IMR-90 (cell line): Measurements from ENCODE around the gene RASGRF1. TPM values are rescaled to one million over a fixed set of nuclear protein-coding genes. Genes with fewer than 3 reads are reported as not detected.

Source experiments
- ATAC-seq: fragments of 200-7000 bp; cut with Tn5 transposase; 2 replicates; pipeline ENCODE4 v1.9.1; 2020; ENCODE audit warnings: low read depth, mild to moderate bottlenecking, moderate library complexity
- BruUV-seq: library from RNA; stranded (reverse); fragments of 400-500 nt; replicated peaks from 2 replicates; lab custom pipeline; 2021; lab: Mats Ljungman, UMichigan
- CTCF ChIA-PET: fragments of 300-600 bp; formaldehyde crosslinking; extraction: SDS; loops from one replicate; lab custom pipeline; 2021; ENCODE audit warnings: antibody characterized with exemption; lab: Yijun Ruan, JAX
- POLR2A ChIA-PET: fragments of 300-600 bp; sonication (Branson Sonifier 250); formaldehyde crosslinking; loops from one replicate; lab custom pipeline; 2022; ENCODE audit warnings: antibody characterized with exemption; ENCODE audit not compliant: unreplicated experiment; lab: Charles Lee
- DNase-seq: peaks from one replicate; pipeline ENCODE4 v3.0.0; 2013
- H2AFZ ChIP-seq: replicated peaks from 2 replicates; pipeline ENCODE3; 2013; ENCODE audit warnings: low read length, mild to moderate bottlenecking; ENCODE audit not compliant: poor library complexity
- H2AK5ac ChIP-seq: 2 replicates; pipeline ENCODE4 v1.6.1; 2013; ENCODE audit warnings: low read depth, low read length, inconsistent platforms
- H2AK9ac ChIP-seq: replicated peaks from 2 replicates; pipeline ENCODE3; 2013; ENCODE audit warnings: mild to moderate bottlenecking, low read depth, low read length, moderate library complexity; ENCODE audit not compliant: poor library complexity
- H2BK120ac ChIP-seq: 2 replicates; pipeline ENCODE4 v1.6.1; 2013; ENCODE audit warnings: low read depth, low read length, inconsistent platforms
- H2BK15ac ChIP-seq: 3 replicates; pipeline ENCODE4 v1.6.1; 2013; ENCODE audit warnings: low read depth, low read length, inconsistent platforms
- H2BK20ac ChIP-seq: 2 replicates; pipeline ENCODE4 v1.6.1; 2013; ENCODE audit warnings: low read depth, mild to moderate bottlenecking, inconsistent platforms, low read length, moderate library complexity
- H2BK5ac ChIP-seq: 2 replicates; pipeline ENCODE4 v1.6.1; 2013; ENCODE audit warnings: mild to moderate bottlenecking, low read depth, low read length, inconsistent platforms; ENCODE audit not compliant: poor library complexity, severe bottlenecking
- H3K14ac ChIP-seq: replicated peaks from 2 replicates; pipeline ENCODE4 v1.6.1; 2013; ENCODE audit warnings: low read depth, low read length, inconsistent platforms
- H3K18ac ChIP-seq: 2 replicates; pipeline ENCODE4 v1.6.1; 2013; ENCODE audit warnings: low read depth, low read length, control low read depth
- H3K23ac ChIP-seq: 2 replicates; pipeline ENCODE4 v1.6.1; 2013; ENCODE audit warnings: low read depth, low read length, inconsistent platforms
- H3K27ac ChIP-seq: 2 replicates; pipeline ENCODE4 v1.5.1; 2013; ENCODE audit warnings: mild to moderate bottlenecking, control low read depth, low read length; ENCODE audit not compliant: insufficient read depth
- H3K27me3 ChIP-seq: 2 replicates; pipeline ENCODE4 v1.6.1; 2013; ENCODE audit warnings: low read length; ENCODE audit not compliant: control insufficient read depth, insufficient read depth
- H3K36me3 ChIP-seq: 2 replicates; pipeline ENCODE4 v1.6.1; 2013; ENCODE audit warnings: low read length, mixed read lengths; ENCODE audit not compliant: control insufficient read depth, insufficient read depth
- H3K4ac ChIP-seq: 2 replicates; pipeline ENCODE4 v1.6.1; 2013; ENCODE audit warnings: low read depth, low read length, inconsistent platforms
- H3K4me1 ChIP-seq: 2 replicates; pipeline ENCODE4 v1.6.1; 2013; ENCODE audit warnings: low read length, mixed read lengths; ENCODE audit not compliant: control insufficient read depth, insufficient read depth
- H3K4me2 ChIP-seq: 2 replicates; pipeline ENCODE4 v1.6.1; 2013; ENCODE audit warnings: low read depth, mild to moderate bottlenecking, control low read depth, low read length, moderate library complexity
- H3K4me3 ChIP-seq: 2 replicates; pipeline ENCODE4 v1.5.1; 2013; ENCODE audit warnings: low read depth, mild to moderate bottlenecking, control low read depth, low read length, moderate library complexity; ENCODE audit not compliant: insufficient read depth
- H3K56ac ChIP-seq: 2 replicates; pipeline ENCODE4 v1.6.1; 2013; ENCODE audit warnings: low read length, inconsistent platforms; ENCODE audit not compliant: insufficient read depth; ENCODE audit errors: extremely low read depth
- H3K79me1 ChIP-seq, 2 experiments: 2 replicates each; pipeline ENCODE4 v1.6.1; 2013; ENCODE audit warnings: low read length in 2 of 2, inconsistent platforms in 1 of 2, low read depth in 1 of 2
- H3K9ac ChIP-seq: 2 replicates; pipeline ENCODE4 v1.6.1; 2013; ENCODE audit warnings: low read depth, low read length, control low read depth
- H3K9me1 ChIP-seq: 2 replicates; pipeline ENCODE4 v1.6.1; 2013; ENCODE audit warnings: low read length, inconsistent platforms; ENCODE audit not compliant: insufficient read depth
- H3K9me3 ChIP-seq: 2 replicates; pipeline ENCODE4 v1.6.1; 2013; ENCODE audit warnings: low read length; ENCODE audit not compliant: control insufficient read depth, insufficient read depth
- H4K20me1 ChIP-seq: 2 replicates; pipeline ENCODE4 v1.6.1; 2013; ENCODE audit warnings: low read length, inconsistent platforms; ENCODE audit not compliant: insufficient read depth
- H4K5ac ChIP-seq: 2 replicates; pipeline ENCODE4 v1.6.1; 2013; ENCODE audit warnings: mild to moderate bottlenecking, low read depth, low read length, control low read depth
- H4K8ac ChIP-seq, 2 experiments: 2 replicates each; pipeline ENCODE4 v1.6.1; 2013; ENCODE audit warnings: low read depth in 2 of 2, low read length in 2 of 2, control low read depth in 1 of 2, inconsistent platforms in 1 of 2
- H4K91ac ChIP-seq: 2 replicates; pipeline ENCODE4 v1.6.1; 2013; ENCODE audit warnings: low read depth, low read length, inconsistent platforms; ENCODE audit not compliant: insufficient read depth
- BHLHE40 ChIP-seq: fragments of 150-350 bp; IDR thresholded peaks from 2 replicates; pipeline ENCODE4 v1.6.1; 2016; ENCODE audit warnings: mild to moderate bottlenecking, low read depth, low read length
- CEBPB ChIP-seq: IDR thresholded peaks from 2 replicates; pipeline ENCODE4 v1.6.1; 2012; ENCODE audit warnings: low read depth, low read length, improper control_type of control experiment
- CHD1 ChIP-seq: IDR thresholded peaks from 2 replicates; pipeline ENCODE4 v1.6.1; 2012; ENCODE audit warnings: low read depth, low read length, improper control_type of control experiment
- MXI1 ChIP-seq: IDR thresholded peaks from 2 replicates; pipeline ENCODE4 v1.6.1; 2012; ENCODE audit warnings: low read depth, mild to moderate bottlenecking, low read length, moderate library complexity, borderline replicate concordance
- POLR2A ChIP-seq: IDR thresholded peaks from 2 replicates; pipeline ENCODE4 v1.6.1; 2012; ENCODE audit warnings: mild to moderate bottlenecking, low read depth, low read length
- RFX5 ChIP-seq: IDR thresholded peaks from 2 replicates; pipeline ENCODE4 v1.8.0; 2012; ENCODE audit warnings: low read depth, mild to moderate bottlenecking, low read length, moderate library complexity
- SMC3 ChIP-seq: fragments of 150-350 bp; IDR thresholded peaks from 2 replicates; pipeline ENCODE4 v1.6.1; 2016; ENCODE audit warnings: low read depth, mild to moderate bottlenecking, antibody characterized with exemption, low read length, moderate library complexity
- USF2 ChIP-seq: fragments of 150-350 bp; IDR thresholded peaks from 2 replicates; pipeline ENCODE4 v1.6.1; 2017; ENCODE audit warnings: mild to moderate bottlenecking, antibody characterized with exemption, low read length, low read depth
- WGBS, 2 experiments: methylation state at CpG; one replicate each; pipeline versions ENCODE4 v1.1.5 to v1.1.7; 2013; ENCODE audit warnings: missing lambda C conversion rate in 2 of 2; ENCODE audit not compliant: insufficient read length in 1 of 2; ENCODE audit errors: extremely low coverage in 2 of 2; 5-methylcytosine and 5-hydroxymethylcytosine counted together
- dilution Hi-C: fragments of 300-500 bp; cut with HindIII; formaldehyde crosslinking; loops from one replicate; pipeline ENCODE4 v1.14.3; 2018; ENCODE audit warnings: low sequenced_read_pairs; ENCODE audit not compliant: unreplicated experiment
- in situ Hi-C: fragments of 300-500 bp; cut with MboI; formaldehyde crosslinking; loops from 3 replicates; pipeline ENCODE4 v1.14.3; 2019; ENCODE audit warnings: low sequenced_read_pairs, inconsistent platforms, mixed read lengths
- intact Hi-C: fragments of 100-400 bp; cut with micrococcal nuclease; formaldehyde crosslinking; loops from 2 replicates; pipeline ENCODE4 v1.10.0; 2022
- polyA plus RNA-seq, 3 experiments: library from polyadenylated mRNA; depleted of rRNA; stranded (reverse); fragments of >200 nt; gene quantifications; 2 replicates each; pipeline ENCODE4 v1.2.3, GENCODE V29; 2012; ENCODE audit warnings: low replicate concordance in 1 of 3
- total RNA-seq: library from RNA; depleted of rRNA; stranded (reverse); fragments of >200 nt; gene quantifications from 2 replicates; pipeline ENCODE4 v1.2.3, GENCODE V29; 2012

The RASGRF1 gene
- total and polyA plus RNA-seq, 2 of the 4 experiments (the other 2 are of a cell fraction): under 0.01 to 0.15 TPM

- no peak overlapping the region for H3K18ac ChIP-seq
- H3K27ac ChIP-seq: no peak overlapping the region
- ChIA-PET CTCF (no interaction called here), POLR2A (no interaction called here)
- H3K23ac ChIP-seq: no peak overlapping the region
- H4K91ac ChIP-seq: no peak overlapping the region
- no peak for ATAC-seq
- H3K4ac ChIP-seq: no peak overlapping the region
- H2AK9ac ChIP-seq: no peak overlapping the region
- WGBS, 2 experiments: no CpG with 5 or more reads among the region's 5 CpGs
- no peak overlapping the region for H3K56ac ChIP-seq
- no peaks in the 10 kb centered on the region for H3K9me1 ChIP-seq
- no peak overlapping the region for H3K14ac ChIP-seq
- H2BK120ac ChIP-seq: no peak overlapping the region
- no peak overlapping the region for H3K4me2 ChIP-seq
- no peak overlapping the region for H2AK5ac ChIP-seq
- in situ Hi-C loops (no loop called here), dilution Hi-C loops (no loop called here), intact Hi-C loops (no loop called here)
- no peaks in the 10 kb centered on the region for H3K79me1 ChIP-seq
- no peak for DNase-seq
- H3K4me3 ChIP-seq: no peak overlapping the region
- no peak overlapping the region for H4K8ac ChIP-seq
- H4K5ac ChIP-seq: no peak overlapping the region
- H2BK5ac ChIP-seq: no peak overlapping the region
- BruUV-seq: no TSS peak
- H2BK15ac ChIP-seq: no peak overlapping the region
- H3K27me3 ChIP-seq: no peaks in the 10 kb centered on the region; the same call in 1 of the 2 replicates
- H3K9ac ChIP-seq: no peak overlapping the region
- no peaks in the 10 kb centered on the region for H3K9me3 ChIP-seq
- no peaks in the 10 kb centered on the region for H3K36me3 ChIP-seq
- H3K4me1 ChIP-seq: no peaks in the 10 kb centered on the region
- no peaks in the 10 kb centered on the region for H4K20me1 ChIP-seq
- TF ChIP-seq POLR2A (no peak), BHLHE40 (no peak), MXI1 (no peak), CHD1 (no peak), USF2 (no peak), CEBPB (no peak), RFX5 (no peak), SMC3 (no peak)
- no peak overlapping the region for H2AFZ ChIP-seq
- H2BK20ac ChIP-seq: no peak overlapping the region
Measured at GRCh38 chr15:79122391-79122790, 31.8 kb upstream of the RASGRF1 start.
